ENCODE results near the gene U2SURP.
"Not testable (repeated sequence)": the region's sequence is repeated elsewhere in the genome, so short reads cannot be mapped to it uniquely, and the experiment has no call there.

U2SURP gene

GRCh38 chr3:142976621-142977398 is 24.6 kb upstream of the U2SURP start:
- no peak for FAIRE-seq

- FAIRE-seq: no peak
These were observed 24.0 kb upstream of the U2SURP start for GRCh38 chr3:142977399-142977728.

GRCh38 chr3:142981108-142981507 is 20.3 kb upstream of the U2SURP start:
- FAIRE-seq: no peak

- no peak for FAIRE-seq
These were observed 19.2 kb upstream of the U2SURP start for GRCh38 chr3:142982038-142982773.

GRCh38 chr3:142983318-142983717 is 18.1 kb upstream of the U2SURP start:
- FAIRE-seq: no peak

GRCh38 chr3:142984255-142984654 is 17.1 kb upstream of the U2SURP start:
- FAIRE-seq: no peak

GRCh38 chr3:142987080-142987700 is 14.2 kb upstream of the U2SURP start:
- peak; percentile 93 for FAIRE-seq

GRCh38 chr3:142987707-142988106 is 13.7 kb upstream of the U2SURP start:
- no peak for FAIRE-seq

- not testable (repeated sequence) for FAIRE-seq
These were observed 13.1 kb upstream of the U2SURP start for GRCh38 chr3:142988221-142988620.

GRCh38 chr3:142988826-142989225 is 12.5 kb upstream of the U2SURP start:
- not testable (repeated sequence) for FAIRE-seq

GRCh38 chr3:142990721-142991120 is 10.6 kb upstream of the U2SURP start:
- no peak for FAIRE-seq

- FAIRE-seq: no peak
These were observed 9.0 kb upstream of the U2SURP start for GRCh38 chr3:142992323-142992722.

GRCh38 chr3:142993958-142994442 is 7.4 kb upstream of the U2SURP start:
- no peak for FAIRE-seq

- no peak for FAIRE-seq
These were observed 4.0 kb upstream of the U2SURP start for GRCh38 chr3:142997330-142997729.

- FAIRE-seq: no peak
These were observed 2.9 kb upstream of the U2SURP start for GRCh38 chr3:142998439-142998838.

GRCh38 chr3:142999881-143000280 is 1.5 kb upstream of the U2SURP start:
- FAIRE-seq: no peak

- FAIRE-seq: no peak
These were observed 842 bp upstream of the U2SURP start for GRCh38 chr3:143000528-143000927.

- FAIRE-seq: no peak
These were observed 369 bp upstream of the U2SURP start for GRCh38 chr3:143001034-143001368.

GRCh38 chr3:143002083-143002712 is 828 bp downstream of the U2SURP start:
- no peak for FAIRE-seq

- FAIRE-seq: no peak
These were observed 1.4 kb downstream of the U2SURP start for GRCh38 chr3:143002727-143003126.

GRCh38 chr3:143004823-143005222 is 3.5 kb downstream of the U2SURP start:
- no peak for FAIRE-seq

GRCh38 chr3:143010024-143010423 is 8.7 kb downstream of the U2SURP start:
- FAIRE-seq: no peak

GRCh38 chr3:143011705-143012104 is 10.3 kb downstream of the U2SURP start:
- no peak for FAIRE-seq
